Measurements from ENCODE around the gene DMRTC2.
A peak's percentile ranks its signal among the peaks of the same experiment; 100 is the strongest.
"Not testable (repeated sequence)": the region's sequence is repeated elsewhere in the genome, so short reads cannot be mapped to it uniquely, and the experiment has no call there.

Gene DMRTC2

GRCh38 chr19:41871573-41872383 lies 26.9 kb downstream of the DMRTC2 start:
- DNase-seq (ENCODE audit: low spot score) = no peak

- no peak for DNase-seq (ENCODE audit: low spot score)
Measured at GRCh38 chr19:41872384-41872774, 27.5 kb downstream of the DMRTC2 start.

DNA sequence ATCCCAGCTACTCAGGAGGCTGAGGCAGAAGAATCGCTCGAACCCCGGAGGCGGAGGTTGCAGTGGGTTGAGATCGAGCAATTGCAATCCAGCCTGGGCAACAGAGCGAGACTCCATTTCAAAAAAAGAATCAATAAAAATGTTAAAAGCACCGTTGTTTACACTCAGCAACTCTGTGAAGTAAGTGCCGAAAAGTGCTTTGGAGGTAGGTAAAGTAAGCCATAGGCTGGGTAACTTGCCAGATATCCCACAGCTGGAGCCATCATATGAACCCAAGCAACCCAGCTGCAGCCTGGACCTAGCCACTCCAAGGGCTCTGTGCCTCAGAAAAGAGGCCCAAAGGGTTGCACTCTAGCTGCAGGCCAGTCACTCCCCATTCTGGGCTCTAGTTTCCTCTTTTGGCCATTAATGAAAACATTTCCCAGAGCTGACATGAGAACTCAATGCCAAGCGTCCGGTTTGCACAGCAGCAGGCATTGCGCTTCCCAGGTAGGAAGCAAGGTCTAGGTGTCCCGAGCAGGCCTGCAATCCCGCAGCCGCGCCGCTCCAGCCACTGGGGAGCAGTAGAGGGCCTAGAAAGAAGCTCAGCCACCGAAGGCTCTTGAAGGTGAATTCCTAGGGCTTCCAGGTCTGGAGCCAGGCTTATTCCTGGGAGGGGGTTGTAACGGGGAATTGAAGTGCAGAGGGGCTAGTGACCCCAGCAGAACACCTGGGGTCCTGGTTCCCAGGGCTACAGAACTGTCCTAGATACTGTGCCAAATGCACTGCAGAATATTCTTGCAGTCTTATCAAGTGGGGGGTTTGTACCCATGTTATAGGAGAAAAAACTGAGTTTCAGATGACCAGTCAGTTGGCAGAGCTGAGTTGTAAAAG lies 28.2 kb downstream of the DMRTC2 start:
- peak; percentile 74 for DNase-seq (ENCODE audit: low spot score)

DNA sequence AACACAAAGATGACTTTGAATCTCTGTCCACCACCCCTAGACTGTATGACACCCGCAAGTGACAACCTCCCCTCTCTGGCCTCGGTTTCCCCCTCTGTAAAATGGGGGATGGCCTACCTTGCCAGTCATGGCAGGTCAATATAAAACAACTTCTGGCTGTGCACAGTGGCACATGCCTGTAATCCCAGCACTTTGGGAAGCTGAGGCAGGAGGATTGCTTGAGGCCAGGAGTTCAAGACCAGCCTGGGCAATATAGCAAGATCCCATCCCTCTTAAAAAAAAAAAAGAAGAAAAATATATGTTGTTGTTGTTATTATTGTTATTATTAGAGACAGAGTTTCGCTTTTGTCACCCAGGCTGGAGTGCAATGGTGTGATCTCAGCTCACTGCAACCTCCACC lies 31.1 kb downstream of the DMRTC2 start:
- not testable (repeated sequence) for DNase-seq (ENCODE audit: low spot score)

GRCh38 chr19:41876847-41877832 lies 32.3 kb downstream of the DMRTC2 start, which contains the start of gene CD79A:
Gene CD79A, plus strand, starts transcription at chr19:41877279. Its CDS starts 26 bp downstream, at chr19:41877305.
- no peak for DNase-seq (ENCODE audit: low spot score)

DNA sequence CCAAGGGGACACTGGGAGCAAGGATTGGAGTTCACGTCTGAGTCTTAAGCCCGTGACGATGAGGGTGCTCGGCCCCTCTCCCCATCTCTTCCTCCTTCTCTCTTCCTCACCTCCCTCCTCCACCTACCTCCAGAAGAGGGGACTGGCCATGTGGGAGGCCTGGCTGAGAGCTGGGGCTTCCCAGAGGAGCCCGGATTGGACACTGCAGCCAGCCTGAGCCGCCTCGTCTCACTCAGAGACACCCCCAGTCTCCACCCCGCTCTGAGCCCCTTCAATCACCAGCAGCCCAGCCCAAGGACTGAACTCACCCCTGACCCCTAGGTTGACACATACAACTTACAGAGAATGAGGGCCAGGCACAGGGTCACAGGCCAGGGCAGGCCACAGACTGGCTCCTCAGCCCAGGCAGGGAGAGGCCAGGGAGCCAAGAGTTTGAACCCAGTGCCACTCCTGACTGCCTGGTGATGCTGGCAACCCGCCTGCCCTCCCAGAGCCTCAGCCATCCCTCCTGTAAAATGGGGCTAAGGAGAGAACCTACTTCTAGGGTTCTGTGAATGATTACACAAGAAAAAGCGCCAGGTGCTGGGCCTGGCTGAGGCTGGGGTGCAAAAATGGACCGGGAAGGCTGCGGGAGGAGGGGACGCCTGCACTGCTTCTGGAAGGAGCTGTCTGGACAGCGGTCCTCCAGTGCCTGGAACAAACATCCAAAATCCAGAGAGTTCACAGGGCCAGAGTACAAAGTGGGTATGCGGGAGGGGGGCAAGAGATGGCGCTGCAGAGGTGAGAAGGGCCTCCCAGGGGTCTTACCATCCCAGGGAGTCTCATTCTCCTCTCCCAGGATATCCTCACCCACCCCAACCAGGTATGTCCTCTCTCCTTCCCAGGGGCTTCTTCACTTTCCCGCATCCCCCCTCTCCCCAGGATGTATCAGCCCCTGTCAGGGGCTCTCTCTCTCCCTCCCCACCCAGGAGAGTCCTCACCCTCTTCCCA lies 33.4 kb downstream of the DMRTC2 start:
- no peak for DNase-seq (ENCODE audit: low spot score)

- no peak for DNase-seq (ENCODE audit: low spot score)
Measured at GRCh38 chr19:41879080-41879479, 34.2 kb downstream of the DMRTC2 start.

GRCh38 chr19:41879670-41880328 lies 35.0 kb downstream of the DMRTC2 start:
- no peak for DNase-seq (ENCODE audit: low spot score)

DNA sequence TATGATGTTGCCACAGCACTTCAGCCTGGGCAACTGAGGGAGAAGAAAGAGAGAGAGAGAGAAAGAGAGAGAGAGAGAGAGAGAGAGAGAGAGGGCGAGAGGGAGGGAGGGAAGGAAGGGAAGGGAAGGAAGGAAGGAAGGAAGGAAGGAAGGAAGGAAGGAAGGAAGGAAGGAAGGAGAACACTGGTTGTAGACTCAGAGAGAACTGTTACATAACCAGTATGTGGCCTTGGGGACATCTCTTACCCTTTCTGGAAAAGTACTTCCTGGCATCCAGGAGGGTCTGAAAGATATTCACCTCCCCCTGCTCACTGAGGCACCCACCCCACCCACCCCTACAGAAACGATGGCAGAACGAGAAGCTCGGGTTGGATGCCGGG lies 35.5 kb downstream of the DMRTC2 start:
- no peak for DNase-seq (ENCODE audit: low spot score)

GRCh38 chr19:41882568-41883462 lies 38.0 kb downstream of the DMRTC2 start, which contains the start of gene ARHGEF1:
Gene ARHGEF1, plus strand, starts transcription at chr19:41883184. Its CDS starts 4,899 bp downstream, at chr19:41888083.
- DNase-seq (ENCODE audit: low spot score) = peak; percentile 83

GRCh38 chr19:41883463-41883820 lies 38.6 kb downstream of the DMRTC2 start:
- no peak for DNase-seq (ENCODE audit: low spot score)

GRCh38 chr19:41883821-41884733 lies 39.2 kb downstream of the DMRTC2 start:
- DNase-seq (ENCODE audit: low spot score) = peak; percentile 99

DNA sequence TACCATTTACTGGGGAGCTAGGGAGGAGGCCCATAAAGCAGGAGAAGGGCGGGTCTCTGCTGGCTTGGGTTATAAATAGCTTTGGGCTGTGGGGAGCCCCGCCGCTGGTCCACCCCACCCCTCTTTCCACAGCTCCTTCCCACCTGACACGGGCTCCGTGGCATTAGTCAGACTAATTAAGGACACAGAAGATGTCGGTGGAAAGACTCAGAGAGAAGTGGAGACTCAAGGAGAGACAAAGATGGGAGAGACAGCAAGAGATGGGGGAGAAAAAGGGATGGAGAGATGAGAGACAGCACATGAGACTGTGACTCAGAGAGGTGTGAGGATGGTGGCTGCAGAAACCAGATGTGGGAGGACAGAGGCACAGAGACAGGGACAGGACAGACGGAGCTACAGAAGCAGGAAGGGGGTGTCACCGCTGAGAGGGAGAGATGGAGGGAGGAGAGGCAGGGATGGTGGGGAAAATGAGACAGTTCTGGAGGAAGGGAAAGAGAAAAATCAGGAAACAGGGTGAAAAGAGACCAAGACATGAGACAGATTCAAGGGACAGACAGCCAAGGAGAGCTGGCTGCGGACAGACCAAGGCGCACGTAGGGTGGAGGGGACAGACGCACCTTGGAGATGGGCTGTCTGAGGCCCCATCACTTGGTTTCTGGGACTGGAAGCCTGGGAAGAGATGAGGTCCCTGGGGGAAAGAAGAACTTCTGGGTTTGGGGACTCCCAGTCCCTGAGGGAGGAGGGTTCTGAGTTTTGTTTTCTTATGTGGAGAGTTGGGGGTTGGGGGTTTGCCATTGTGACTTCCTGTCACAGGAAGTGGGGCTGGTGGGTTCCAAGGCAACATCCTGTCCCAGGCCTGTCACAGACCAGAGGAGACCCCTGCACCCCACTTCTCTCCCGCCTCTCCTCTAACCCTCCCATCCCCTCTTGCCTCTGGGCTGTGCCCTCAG lies 42.2 kb downstream of the DMRTC2 start:
- no peak for DNase-seq (ENCODE audit: low spot score)

DNA sequence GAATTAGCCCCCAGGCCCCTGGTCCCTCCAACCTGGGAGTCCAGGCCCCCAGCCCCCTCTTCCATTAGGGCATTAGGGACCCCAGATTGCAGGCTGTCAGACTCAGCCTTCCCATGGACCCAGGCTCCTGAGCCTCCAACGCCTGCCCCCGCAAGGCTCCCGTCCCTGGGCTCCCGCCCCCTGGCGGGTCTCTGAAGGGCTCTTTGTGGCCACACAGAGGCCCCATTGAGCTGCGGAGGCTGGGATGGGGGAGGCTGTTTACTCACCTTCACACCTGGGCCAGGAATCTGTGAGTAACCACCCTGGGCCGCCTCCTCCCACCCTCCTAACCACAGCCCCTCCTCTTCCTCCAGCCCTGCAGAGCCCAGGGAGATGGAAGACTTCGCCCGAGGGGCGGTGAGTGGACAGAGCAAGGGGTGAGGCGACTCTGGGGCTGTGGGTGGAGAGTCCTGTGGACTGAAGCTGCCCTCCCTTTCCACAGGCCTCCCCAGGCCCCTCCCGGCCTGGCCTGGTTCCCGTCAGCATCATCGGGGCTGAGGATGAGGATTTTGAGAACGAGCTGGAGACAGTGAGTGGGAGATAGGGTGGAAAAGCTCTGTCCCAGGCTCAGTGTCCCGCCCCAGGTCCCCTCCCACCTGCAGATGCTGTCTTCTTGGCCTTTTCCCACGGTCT lies 43.0 kb downstream of the DMRTC2 start:
- peak; percentile 77 for DNase-seq (ENCODE audit: low spot score)

DNA sequence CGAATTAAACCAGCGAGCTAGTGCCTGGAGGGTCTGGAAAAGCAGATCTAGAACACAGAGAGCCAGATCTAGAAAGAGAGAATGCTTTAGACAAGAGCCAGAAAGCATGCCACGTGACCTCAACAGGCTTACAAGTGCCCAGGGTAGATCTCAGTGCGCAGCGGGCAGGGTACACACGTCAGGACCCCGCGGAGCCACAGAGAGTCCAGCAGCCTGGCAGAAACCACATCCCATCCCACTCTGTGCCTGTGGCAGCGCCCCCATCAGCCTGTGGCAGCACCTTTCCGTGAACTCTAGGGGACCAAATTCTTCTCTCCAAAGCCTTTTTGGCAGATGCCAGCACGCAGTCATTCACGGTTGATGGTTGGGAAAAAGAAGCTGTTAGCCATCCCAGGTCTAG lies 44.1 kb downstream of the DMRTC2 start:
- DNase-seq (ENCODE audit: low spot score) = no peak

DNA sequence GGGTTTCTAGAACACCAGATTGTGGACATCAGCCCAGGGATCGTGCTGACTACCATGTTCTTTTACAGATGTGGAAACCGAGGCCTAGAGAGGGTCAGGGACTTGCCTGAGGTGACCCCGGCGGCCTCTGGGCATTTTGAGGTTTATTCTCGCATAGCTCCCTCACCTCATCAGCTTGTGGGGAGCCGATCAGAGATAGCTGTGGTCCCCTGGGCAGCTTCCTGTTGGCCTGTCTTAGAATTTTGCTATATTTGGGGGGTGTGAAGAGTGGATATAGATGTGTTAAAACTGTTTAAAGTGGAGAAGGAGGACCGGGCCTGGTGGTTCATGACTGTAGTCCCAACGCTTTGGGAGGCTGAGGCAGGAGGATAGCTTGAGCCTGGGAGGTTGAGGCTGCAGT lies 45.1 kb downstream of the DMRTC2 start:
- DNase-seq (ENCODE audit: low spot score) = no peak

Measured in iPS-NIHi11 (cell line).